GM12878 (cell line): ENCODE data around the gene ZSWIM6. TPM values are rescaled to one million over a fixed set of nuclear protein-coding genes. Genes with fewer than 3 reads are reported as not detected.

Experiments used
- ATAC-seq: fragments of 200-7000 bp; cut with Tn5 transposase; 3 replicates; pipeline ENCODE4 v1.9.1; 2020; ENCODE audit warnings: mild to moderate bottlenecking, moderate library complexity
- BruUV-seq: library from RNA; stranded (reverse); fragments of 400-500 nt; replicated peaks from 2 replicates; lab custom pipeline; 2021; lab: Mats Ljungman, UMichigan
- CTCF ChIA-PET: fragments of 300-600 bp; sonication (Branson Sonifier 250); formaldehyde crosslinking; extraction: SDS; loops from one replicate; lab custom pipeline; 2021; ENCODE audit warnings: inconsistent platforms; lab: Yijun Ruan, JAX
- POLR2A ChIA-PET: fragments of 350-600 bp; formaldehyde crosslinking; extraction: SDS; loops from one replicate; lab custom pipeline; 2021; ENCODE audit warnings: inconsistent platforms; lab: Charles Lee
- RAD21 ChIA-PET: fragments of 300-600 bp; sonication (Branson Sonifier 250); formaldehyde crosslinking; loops from one replicate; lab custom pipeline; 2023; ENCODE audit warnings: antibody characterized with exemption; ENCODE audit not compliant: unreplicated experiment; lab: Charles Lee
- SMC1A ChIA-PET: fragments of 300-600 bp; sonication (Branson Sonifier 250); formaldehyde crosslinking; loops from one replicate; lab custom pipeline; 2023; ENCODE audit not compliant: unreplicated experiment, uncharacterized antibody; lab: Charles Lee
- DNase-seq: peaks from one replicate; pipeline ENCODE4 v3.0.0-alpha.2; 2011; ENCODE audit warnings: low read depth, low spot score
- FAIRE-seq: peaks from 3 replicates; lab custom pipeline; 2011; peaks lifted over from hg19 to GRCh38; lab: Jason Lieb, UNC
- H2AFZ ChIP-seq: 2 replicates; pipeline ENCODE4 v1.6.0; 2011; ENCODE audit warnings: low read depth, low read length, control low read depth; ENCODE audit not compliant: control insufficient read depth
- H3K27ac ChIP-seq: 2 replicates; pipeline ENCODE4 v1.5.1; 2011; ENCODE audit warnings: control low read depth; ENCODE audit not compliant: control insufficient read depth, insufficient read depth
- H3K27me3 ChIP-seq, 2 experiments: replicated peaks in 1 of 2; 2 replicates each; pipeline versions ENCODE4 v1.6.0 to v1.6.1; 2011; ENCODE audit warnings: low read length in 1 of 2; ENCODE audit not compliant: control insufficient read depth in 2 of 2, insufficient read depth in 2 of 2
- H3K36me3 ChIP-seq, 2 experiments: 2 replicates each; pipeline ENCODE4 v1.5.1; 2011; ENCODE audit warnings: low read length in 1 of 2; ENCODE audit not compliant: control insufficient read depth in 2 of 2, insufficient read depth in 2 of 2
- H3K4me1 ChIP-seq: 2 replicates; pipeline ENCODE4 v1.6.1; 2011; ENCODE audit warnings: mild to moderate bottlenecking, low read length, moderate library complexity, mixed read lengths; ENCODE audit not compliant: control insufficient read depth, insufficient read depth
- H3K4me2 ChIP-seq: 2 replicates; pipeline ENCODE4 v1.6.0; 2011; ENCODE audit warnings: control low read depth; ENCODE audit not compliant: control insufficient read depth, insufficient read depth
- H3K4me3 ChIP-seq: fragments of 200-600 bp; sonication (generic); 2 replicates; pipeline ENCODE4 v1.5.1; 2016
- H3K79me2 ChIP-seq: 2 replicates; pipeline ENCODE4 v1.6.0; 2011; ENCODE audit warnings: low read length; ENCODE audit not compliant: control insufficient read depth, insufficient read depth
- H3K9ac ChIP-seq: 2 replicates; pipeline ENCODE4 v1.8.0; 2011; ENCODE audit warnings: low read length, control low read depth, mixed read lengths; ENCODE audit not compliant: control insufficient read depth, insufficient read depth
- H3K9me3 ChIP-seq: replicated peaks from 3 replicates; pipeline ENCODE4 v1.5.1; 2011; ENCODE audit warnings: mild to moderate bottlenecking, low read length; ENCODE audit not compliant: control insufficient read depth, insufficient read depth
- H4K20me1 ChIP-seq: 2 replicates; pipeline ENCODE4 v1.6.0; 2011; ENCODE audit not compliant: control insufficient read depth, insufficient read depth
- MYB ChIP-seq: fragments of 150-350 bp; IDR thresholded peaks from 2 replicates; pipeline ENCODE4 v1.6.1; 2014; ENCODE audit warnings: mild to moderate bottlenecking, low read depth, low read length, borderline replicate concordance
- POLR2A ChIP-seq: IDR thresholded peaks from 2 replicates; pipeline ENCODE4 v1.6.1; 2011; ENCODE audit warnings: low read depth, mild to moderate bottlenecking, low read length
- STAT3 ChIP-seq: IDR thresholded peaks from 2 replicates; pipeline ENCODE4 v1.6.1; 2011; ENCODE audit warnings: low read depth, low read length, improper control_type of control experiment
- TAF1 ChIP-seq: IDR thresholded peaks from 2 replicates; pipeline ENCODE4 v1.6.1; 2011; ENCODE audit warnings: mild to moderate bottlenecking, low read depth, low read length, borderline replicate concordance
- YBX1 ChIP-seq: fragments of 450-650 bp; IDR thresholded peaks from 2 replicates; pipeline ENCODE4 v1.6.1; 2016; ENCODE audit warnings: antibody characterized with exemption
- WGBS: methylation state at CpG from one replicate; pipeline ENCODE4 v1.1.6; 2016; ENCODE audit warnings: low lambda C conversion rate; ENCODE audit not compliant: insufficient replicate concordance, insufficient coverage; ENCODE audit errors: missing lambda C conversion rate; 5-methylcytosine and 5-hydroxymethylcytosine counted together
- in situ Hi-C: fragments of 300-500 bp; cut with MboI; formaldehyde crosslinking; loops from 9 replicates; pipeline ENCODE4 v1.14.3; 2018; ENCODE audit warnings: mixed read lengths
- intact Hi-C: fragments of 100-400 bp; cut with micrococcal nuclease; formaldehyde crosslinking; loops from one replicate; pipeline ENCODE4 v1.14.2; 2022; ENCODE audit not compliant: unreplicated experiment
- polyA plus RNA-seq, 11 experiments: library from polyadenylated mRNA; depleted of rRNA in 4 of 11; unstranded in 6 of 11; stranded (reverse) in 5 of 11; fragments of >200 nt; fragmentation: Nextera tagmentation in 4 of 11; fragmentation: Illumina TruSeq in 1 of 11; extraction: Ambion mirVana in 4 of 11; extraction: Trizol in 1 of 11; gene quantifications; 1 replicate in 1 of 11; 2 replicates in 10 of 11; pipeline versions ENCODE4 v1.2.1 to v1.2.3, GENCODE V29; 2011 to 2016; ENCODE audit warnings: inconsistent platforms in 2 of 11, missing spikeins in 2 of 11, low read depth in 1 of 11
- total RNA-seq, 4 experiments: library from RNA; depleted of rRNA in 3 of 4; stranded (reverse); fragments of >200 nt in 3 of 4; fragmentation: Illumina TruSeq in 1 of 4; extraction: Trizol in 1 of 4; gene quantifications; 2 replicates each; pipeline versions ENCODE4 v1.2.1 to v1.2.3, GENCODE V29; 2013 to 2021
- TF ChIP-seq, protein P1 (sequence below): IDR thresholded peaks from 2 replicates; pipeline ENCODE4 v1.6.1; 2011; ENCODE audit warnings: borderline replicate concordance, low read depth, mild to moderate bottlenecking, moderate library complexity, low read length; ENCODE audit not compliant: insufficient read depth, poor library complexity, severe bottlenecking
- TF ChIP-seq, protein P2 (sequence below): fragments of 450-650 bp; IDR thresholded peaks from 2 replicates; pipeline ENCODE4 v1.6.1; 2017; ENCODE audit warnings: low read depth, mild to moderate bottlenecking, moderate library complexity

Gene ZSWIM6
- total and polyA plus RNA-seq, 10 of the 15 experiments (the other 5 are each of a cell fraction or from before 2014, with no cell fraction given), result 0.53 to 6.2 (median 3.4) TPM

DNA sequence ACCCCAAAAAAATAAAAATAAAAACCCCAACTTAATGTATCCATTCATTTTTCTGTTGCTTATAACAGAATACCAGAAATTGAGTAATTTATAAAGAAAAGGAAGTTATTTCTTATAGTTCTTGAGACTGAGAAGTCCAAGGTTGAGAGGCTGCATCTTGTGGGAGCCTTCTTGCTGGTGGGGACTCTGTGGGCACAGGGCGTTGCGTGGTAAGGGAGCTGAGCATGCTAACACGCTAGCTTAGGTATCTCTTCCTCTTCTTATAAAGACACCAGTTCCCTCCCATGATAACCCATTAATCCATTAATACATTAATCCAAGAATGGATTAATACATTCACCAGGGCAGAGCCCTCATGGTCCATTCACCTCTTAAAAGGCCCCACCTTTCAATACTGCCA is 150.9 kb downstream of the ZSWIM6 start:
- Histone ChIP-seq H3K9ac (no peak overlapping the region), H3K4me3 (no peak overlapping the region), H3K4me1 (no peaks in the 10 kb centered on the region), H3K36me3 (no peaks in the 10 kb centered on the region), H4K20me1 (no peaks in the 10 kb centered on the region), H3K27me3 (no peaks in the 10 kb centered on the region), H3K9me3 (no peaks in the 10 kb centered on the region), H3K4me2 (no peak overlapping the region), H2AFZ (no peak overlapping the region), H3K79me2 (no peaks in the 10 kb centered on the region), H3K27ac (no peak overlapping the region)
- ATAC-seq, result no peak
- BruUV-seq, result no TSS peak
- ChIA-PET CTCF (interaction anchor here (0.7 to 0.8 kb wide), 2 partner anchors 10 to 126 kb away, joined by 3 to 4 read pairs; no protein-coding TSS in a partner anchor), POLR2A (no interaction called here), RAD21 (interaction anchor here (0.6 kb wide), 1 partner anchor 20 kb away, joined by 3 read pairs; no protein-coding TSS in a partner anchor), SMC1A (no interaction called here)
- TF ChIP-seq, protein P1, sequence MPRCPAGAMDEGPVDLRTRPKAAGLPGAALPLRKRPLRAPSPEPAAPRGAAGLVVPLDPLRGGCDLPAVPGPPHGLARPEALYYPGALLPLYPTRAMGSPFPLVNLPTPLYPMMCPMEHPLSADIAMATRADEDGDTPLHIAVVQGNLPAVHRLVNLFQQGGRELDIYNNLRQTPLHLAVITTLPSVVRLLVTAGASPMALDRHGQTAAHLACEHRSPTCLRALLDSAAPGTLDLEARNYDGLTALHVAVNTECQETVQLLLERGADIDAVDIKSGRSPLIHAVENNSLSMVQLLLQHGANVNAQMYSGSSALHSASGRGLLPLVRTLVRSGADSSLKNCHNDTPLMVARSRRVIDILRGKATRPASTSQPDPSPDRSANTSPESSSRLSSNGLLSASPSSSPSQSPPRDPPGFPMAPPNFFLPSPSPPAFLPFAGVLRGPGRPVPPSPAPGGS, result no peak
- no peak for TF ChIP-seq MYB
- TF ChIP-seq, protein P2, sequence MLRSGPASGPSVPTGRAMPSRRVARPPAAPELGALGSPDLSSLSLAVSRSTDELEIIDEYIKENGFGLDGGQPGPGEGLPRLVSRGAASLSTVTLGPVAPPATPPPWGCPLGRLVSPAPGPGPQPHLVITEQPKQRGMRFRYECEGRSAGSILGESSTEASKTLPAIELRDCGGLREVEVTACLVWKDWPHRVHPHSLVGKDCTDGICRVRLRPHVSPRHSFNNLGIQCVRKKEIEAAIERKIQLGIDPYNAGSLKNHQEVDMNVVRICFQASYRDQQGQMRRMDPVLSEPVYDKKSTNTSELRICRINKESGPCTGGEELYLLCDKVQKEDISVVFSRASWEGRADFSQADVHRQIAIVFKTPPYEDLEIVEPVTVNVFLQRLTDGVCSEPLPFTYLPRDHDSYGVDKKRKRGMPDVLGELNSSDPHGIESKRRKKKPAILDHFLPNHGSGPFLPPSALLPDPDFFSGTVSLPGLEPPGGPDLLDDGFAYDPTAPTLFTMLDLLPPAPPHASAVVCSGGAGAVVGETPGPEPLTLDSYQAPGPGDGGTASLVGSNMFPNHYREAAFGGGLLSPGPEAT, result no peak
- no peak for TF ChIP-seq POLR2A
- no peak for TF ChIP-seq STAT3
- no peak for TF ChIP-seq YBX1
- TF ChIP-seq TAF1, result no peak
- intact Hi-C loops, result no loop called here
- 88% methylated on average over 3 of the region's 3 CpGs for WGBS
- no peak for FAIRE-seq
- in situ Hi-C loops, result no loop called here
- no peak for DNase-seq
